ENCODE measurements around the gene HAUS5.
A peak's percentile ranks its signal among the peaks of the same experiment; 100 is the strongest.

HAUS5 gene

DNA sequence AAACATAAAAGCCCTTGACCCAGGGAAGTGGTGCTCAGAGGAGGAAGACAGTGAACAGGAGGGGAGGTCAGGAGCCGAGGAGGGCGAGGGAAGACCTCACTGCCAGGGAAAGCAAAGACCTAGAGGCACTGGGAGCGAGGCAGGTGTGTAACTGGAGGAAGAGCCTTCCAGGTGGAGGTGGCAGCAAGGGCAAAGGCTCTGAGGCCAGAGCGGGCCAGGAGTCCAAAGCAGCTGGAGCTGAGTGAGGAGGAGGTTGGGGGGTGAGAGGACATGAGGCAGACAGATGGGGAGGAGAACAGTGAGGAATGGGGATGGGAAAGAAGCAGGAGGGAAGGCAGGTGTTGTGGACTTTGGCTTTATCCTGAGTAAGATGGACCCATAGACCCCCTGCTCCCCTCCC lies 57.4 kb downstream of the HAUS5 start:
- POLR2A ChIA-PET, result no interaction called here
- no peak for DNase-seq
- no peaks in the 10 kb centered on the region for H3K9me3 ChIP-seq (ENCODE audit: control extremely low read depth in 1 of 5, control insufficient read depth in 4 of 5, insufficient read depth in 2 of 5, low read depth in 1 of 5, low read length in 4 of 5)
- CTCF ChIA-PET, result interaction anchor here (1.4 kb wide), 1 partner anchor 23 kb away, joined by 4 read pairs; no protein-coding TSS in a partner anchor
- H3K36me3 ChIP-seq (ENCODE audit: control insufficient read depth in 4 of 4, insufficient read depth in 4 of 4, low read length in 3 of 4), result peaks cover 0 to 7% (median under 1%) of the 10 kb centered on the region in 4 experiments
- no peak overlapping the region for H3K27ac ChIP-seq (ENCODE audit: insufficient read depth in 1 of 2, low read depth in 1 of 2, low read length in 2 of 2, poor library complexity in 1 of 2, severe bottlenecking in 2 of 2)
- WGBS (ENCODE audit: insufficient coverage), result 75% methylated on average over 4 of the region's 4 CpGs
- H3K4me1 ChIP-seq (ENCODE audit: control extremely low read depth in 1 of 4, control insufficient read depth in 4 of 4, insufficient read depth in 4 of 4, low read length in 3 of 4), result peaks cover 0 to 4% (median 3%) of the 10 kb centered on the region in 4 experiments
- peaks cover 5 to 39% (median 10%) of the 10 kb centered on the region in 5 experiments for H3K27me3 ChIP-seq (replicated peaks in 2 of 5; ENCODE audit: control insufficient read depth in 4 of 5, insufficient read depth in 5 of 5, low read length in 4 of 5)
- H3K4me3 ChIP-seq (ENCODE audit: control insufficient read depth in 1 of 7, extremely low read depth in 1 of 7, insufficient read depth in 4 of 7, low read depth in 2 of 7, low read length in 6 of 7), result no peak overlapping the region

DNA sequence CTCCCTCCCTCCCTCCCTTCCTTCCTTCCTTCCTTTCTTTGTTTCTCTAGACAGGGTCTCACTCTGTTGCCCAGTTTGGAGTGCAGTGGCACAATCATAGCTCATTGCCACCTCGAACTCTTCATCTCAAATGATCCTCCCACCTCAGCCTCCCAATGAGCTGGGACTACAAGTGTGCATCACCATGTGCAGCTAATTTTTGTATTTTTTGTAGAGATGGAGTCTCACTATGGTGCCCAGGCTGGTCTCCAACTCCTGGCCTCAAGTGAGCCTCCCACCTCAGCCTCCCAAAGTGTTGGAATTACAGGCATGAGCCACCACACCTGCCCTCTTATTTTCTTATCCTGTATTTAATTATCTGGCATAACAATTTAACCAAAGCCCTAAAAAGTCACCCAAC lies 58.2 kb downstream of the HAUS5 start:
- WGBS (ENCODE audit: insufficient coverage), result 100% methylated on average over 1 of the region's 1 CpG
- DNase-seq, result no peak
- no peak overlapping the region for H3K4me3 ChIP-seq (ENCODE audit: control insufficient read depth in 1 of 7, extremely low read depth in 1 of 7, insufficient read depth in 4 of 7, low read depth in 2 of 7, low read length in 6 of 7)
- no peaks in the 10 kb centered on the region for H3K36me3 ChIP-seq (ENCODE audit: control insufficient read depth in 4 of 4, insufficient read depth in 4 of 4, low read length in 3 of 4)
- H3K9me3 ChIP-seq (ENCODE audit: control extremely low read depth in 1 of 5, control insufficient read depth in 4 of 5, insufficient read depth in 2 of 5, low read depth in 1 of 5, low read length in 4 of 5), result no peaks in the 10 kb centered on the region
- H3K27me3 ChIP-seq (replicated peaks in 2 of 5; ENCODE audit: control insufficient read depth in 4 of 5, insufficient read depth in 5 of 5, low read length in 4 of 5), result peaks cover 6 to 39% (median 12%) of the 10 kb centered on the region in 5 experiments
- ChIA-PET CTCF (interaction anchor here (0.6 to 1.0 kb wide), 2 partner anchors 10 to 59 kb away, joined by 3 read pairs; no protein-coding TSS in a partner anchor), POLR2A (interaction anchor here (0.5 kb wide), 1 partner anchor 674 kb away, joined by 3 read pairs; no protein-coding TSS in a partner anchor)
- peaks cover 0 to 4% (median 3%) of the 10 kb centered on the region in 4 experiments for H3K4me1 ChIP-seq (ENCODE audit: control extremely low read depth in 1 of 4, control insufficient read depth in 4 of 4, insufficient read depth in 4 of 4, low read length in 3 of 4)
- H3K27ac ChIP-seq (ENCODE audit: insufficient read depth in 1 of 2, low read depth in 1 of 2, low read length in 2 of 2, poor library complexity in 1 of 2, severe bottlenecking in 2 of 2), result no peak overlapping the region

DNA sequence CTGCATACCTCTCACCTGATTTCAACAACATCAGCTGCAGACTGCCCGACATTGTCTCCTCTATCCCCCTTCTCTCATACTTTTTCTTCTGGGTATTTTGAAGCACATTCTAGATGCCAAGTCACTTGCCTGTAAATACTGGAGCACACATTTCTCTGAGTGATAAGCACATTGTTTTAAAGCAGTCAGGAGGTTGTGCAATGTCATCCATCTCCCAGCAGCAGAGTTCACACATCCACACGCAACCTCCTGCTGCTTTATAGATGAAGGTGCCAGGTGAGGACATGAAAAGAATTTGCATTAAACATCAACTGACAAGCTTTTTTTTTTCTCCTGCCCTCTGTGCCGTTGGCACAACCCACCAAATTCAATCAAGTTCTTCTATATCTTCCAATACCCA lies 59.3 kb downstream of the HAUS5 start:
- DNase-seq, result peak; percentile 68 to 92 (median 85)
- H3K9me3 ChIP-seq (ENCODE audit: control extremely low read depth in 1 of 5, control insufficient read depth in 4 of 5, insufficient read depth in 2 of 5, low read depth in 1 of 5, low read length in 4 of 5), result no peaks in the 10 kb centered on the region
- no peaks in the 10 kb centered on the region for H3K36me3 ChIP-seq (ENCODE audit: control insufficient read depth in 4 of 4, insufficient read depth in 4 of 4, low read length in 3 of 4)
- ChIA-PET CTCF (interaction anchor here (1.2 kb wide), 1 partner anchor 21 kb away, joined by 3 read pairs; no protein-coding TSS in a partner anchor), POLR2A (no interaction called here)
- H3K4me3 ChIP-seq (ENCODE audit: control insufficient read depth in 1 of 7, extremely low read depth in 1 of 7, insufficient read depth in 4 of 7, low read depth in 2 of 7, low read length in 6 of 7), result no peak overlapping the region
- peaks cover 6 to 39% (median 12%) of the 10 kb centered on the region in 5 experiments for H3K27me3 ChIP-seq (replicated peaks in 2 of 5; ENCODE audit: control insufficient read depth in 4 of 5, insufficient read depth in 5 of 5, low read length in 4 of 5)
- no peak overlapping the region for H3K27ac ChIP-seq (ENCODE audit: insufficient read depth in 1 of 2, low read depth in 1 of 2, low read length in 2 of 2, poor library complexity in 1 of 2, severe bottlenecking in 2 of 2)
- 25% methylated on average over 2 of the region's 3 CpGs for WGBS (ENCODE audit: insufficient coverage)
- H3K4me1 ChIP-seq (ENCODE audit: control extremely low read depth in 1 of 4, control insufficient read depth in 4 of 4, insufficient read depth in 4 of 4, low read length in 3 of 4), result peaks cover 0 to 4% (median 3%) of the 10 kb centered on the region in 4 experiments

DNA sequence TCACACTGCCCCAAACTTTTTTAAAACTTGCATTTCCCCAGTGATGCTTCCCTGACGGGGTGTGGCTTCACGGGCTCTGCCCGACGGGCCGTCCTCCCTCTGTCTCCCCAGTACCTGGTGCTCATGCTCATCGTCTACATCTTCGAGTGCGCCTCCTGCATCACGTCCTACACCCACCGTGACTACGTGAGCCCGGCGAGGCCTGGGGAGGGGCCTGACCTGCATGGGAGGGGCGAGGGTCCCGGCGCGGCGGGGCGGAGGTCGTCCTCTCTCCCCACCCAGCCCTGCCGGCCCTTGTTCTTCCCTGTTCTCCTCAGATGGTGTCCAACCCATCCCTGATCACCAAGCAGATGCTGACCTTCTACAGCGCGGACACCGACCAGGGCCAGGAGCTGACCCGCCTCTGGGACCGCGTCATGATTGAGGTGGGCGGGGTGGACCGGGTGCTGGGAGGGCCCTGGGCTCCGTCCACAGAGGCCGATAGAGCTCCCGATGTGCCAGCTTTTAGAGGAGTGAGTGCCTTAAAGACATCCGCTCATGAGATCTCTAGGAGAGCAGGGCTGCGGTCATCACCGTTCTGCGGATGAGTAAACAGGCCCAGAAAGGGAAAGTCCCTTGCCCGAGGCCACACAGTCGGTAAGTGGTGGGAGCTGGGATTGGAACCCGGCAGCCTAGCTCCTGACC lies 60.7 kb downstream of the HAUS5 start:
- no peaks in the 10 kb centered on the region for H3K36me3 ChIP-seq (ENCODE audit: control insufficient read depth in 4 of 4, insufficient read depth in 4 of 4, low read length in 3 of 4)
- peaks cover 0 to 4% (median 3%) of the 10 kb centered on the region in 4 experiments for H3K4me1 ChIP-seq (ENCODE audit: control extremely low read depth in 1 of 4, control insufficient read depth in 4 of 4, insufficient read depth in 4 of 4, low read length in 3 of 4)
- DNase-seq, result peak in 2 of 3 donors; percentile 56 to 59
- H3K4me3 ChIP-seq (ENCODE audit: control insufficient read depth in 1 of 7, extremely low read depth in 1 of 7, insufficient read depth in 4 of 7, low read depth in 2 of 7, low read length in 6 of 7), result peak overlapping the region; percentile 0 to 71 (median 38)
- H3K9me3 ChIP-seq (ENCODE audit: control extremely low read depth in 1 of 5, control insufficient read depth in 4 of 5, insufficient read depth in 2 of 5, low read depth in 1 of 5, low read length in 4 of 5), result no peaks in the 10 kb centered on the region
- H3K27ac ChIP-seq (ENCODE audit: insufficient read depth in 1 of 2, low read depth in 1 of 2, low read length in 2 of 2, poor library complexity in 1 of 2, severe bottlenecking in 2 of 2), result no peak overlapping the region
- ChIA-PET CTCF (interaction anchor here (1.1 to 1.3 kb wide), 3 partner anchors 9 to 163 kb away, joined by 3 to 4 read pairs (median 3); no protein-coding TSS in a partner anchor), POLR2A (interaction anchor here (0.6 kb wide), 1 partner anchor 19 kb away, joined by 3 read pairs; no protein-coding TSS in a partner anchor)
- H3K27me3 ChIP-seq (replicated peaks in 2 of 5; ENCODE audit: control insufficient read depth in 4 of 5, insufficient read depth in 5 of 5, low read length in 4 of 5), result peaks cover 6 to 39% (median 14%) of the 10 kb centered on the region in 5 experiments
- WGBS (ENCODE audit: insufficient coverage), result 2% methylated on average over 33 of the region's 39 CpGs

All from common myeloid progenitor, CD34-positive (primary cell).